GM12878 (cell line): ENCODE results near the gene TRAPPC12. TPM values are rescaled to one million over a fixed set of nuclear protein-coding genes. Genes with fewer than 3 reads are reported as not detected.

ENCODE experiments used
- ATAC-seq: fragments of 200-7000 bp; cut with Tn5 transposase; 3 replicates; pipeline ENCODE4 v1.9.1; 2020; ENCODE audit warnings: mild to moderate bottlenecking, moderate library complexity
- BruUV-seq: library from RNA; stranded (reverse); fragments of 400-500 nt; replicated peaks from 2 replicates; lab custom pipeline; 2021; lab: Mats Ljungman, UMichigan
- CTCF ChIA-PET: fragments of 300-600 bp; sonication (Branson Sonifier 250); formaldehyde crosslinking; extraction: SDS; loops from one replicate; lab custom pipeline; 2021; ENCODE audit warnings: inconsistent platforms; lab: Yijun Ruan, JAX
- POLR2A ChIA-PET: fragments of 350-600 bp; formaldehyde crosslinking; extraction: SDS; loops from one replicate; lab custom pipeline; 2021; ENCODE audit warnings: inconsistent platforms; lab: Charles Lee
- RAD21 ChIA-PET: fragments of 300-600 bp; sonication (Branson Sonifier 250); formaldehyde crosslinking; loops from one replicate; lab custom pipeline; 2023; ENCODE audit warnings: antibody characterized with exemption; ENCODE audit not compliant: unreplicated experiment; lab: Charles Lee
- SMC1A ChIA-PET: fragments of 300-600 bp; sonication (Branson Sonifier 250); formaldehyde crosslinking; loops from one replicate; lab custom pipeline; 2023; ENCODE audit not compliant: unreplicated experiment, uncharacterized antibody; lab: Charles Lee
- DNase-seq: peaks from one replicate; pipeline ENCODE4 v3.0.0-alpha.2; 2011; ENCODE audit warnings: low read depth, low spot score
- FAIRE-seq: peaks from 3 replicates; lab custom pipeline; 2011; peaks lifted over from hg19 to GRCh38; lab: Jason Lieb, UNC
- H2AFZ ChIP-seq: 2 replicates; pipeline ENCODE4 v1.6.0; 2011; ENCODE audit warnings: low read depth, low read length, control low read depth; ENCODE audit not compliant: control insufficient read depth
- H3K27ac ChIP-seq: 2 replicates; pipeline ENCODE4 v1.5.1; 2011; ENCODE audit warnings: control low read depth; ENCODE audit not compliant: control insufficient read depth, insufficient read depth
- H3K27me3 ChIP-seq, 2 experiments: replicated peaks in 1 of 2; 2 replicates each; pipeline versions ENCODE4 v1.6.0 to v1.6.1; 2011; ENCODE audit warnings: low read length in 1 of 2; ENCODE audit not compliant: control insufficient read depth in 2 of 2, insufficient read depth in 2 of 2
- H3K36me3 ChIP-seq, 2 experiments: 2 replicates each; pipeline ENCODE4 v1.5.1; 2011; ENCODE audit warnings: low read length in 1 of 2; ENCODE audit not compliant: control insufficient read depth in 2 of 2, insufficient read depth in 2 of 2
- H3K4me1 ChIP-seq: 2 replicates; pipeline ENCODE4 v1.6.1; 2011; ENCODE audit warnings: mild to moderate bottlenecking, low read length, moderate library complexity, mixed read lengths; ENCODE audit not compliant: control insufficient read depth, insufficient read depth
- H3K4me2 ChIP-seq: 2 replicates; pipeline ENCODE4 v1.6.0; 2011; ENCODE audit warnings: control low read depth; ENCODE audit not compliant: control insufficient read depth, insufficient read depth
- H3K4me3 ChIP-seq: fragments of 200-600 bp; sonication (generic); 2 replicates; pipeline ENCODE4 v1.5.1; 2016
- H3K79me2 ChIP-seq: 2 replicates; pipeline ENCODE4 v1.6.0; 2011; ENCODE audit warnings: low read length; ENCODE audit not compliant: control insufficient read depth, insufficient read depth
- H3K9ac ChIP-seq: 2 replicates; pipeline ENCODE4 v1.8.0; 2011; ENCODE audit warnings: low read length, control low read depth, mixed read lengths; ENCODE audit not compliant: control insufficient read depth, insufficient read depth
- H3K9me3 ChIP-seq: replicated peaks from 3 replicates; pipeline ENCODE4 v1.5.1; 2011; ENCODE audit warnings: mild to moderate bottlenecking, low read length; ENCODE audit not compliant: control insufficient read depth, insufficient read depth
- H4K20me1 ChIP-seq: 2 replicates; pipeline ENCODE4 v1.6.0; 2011; ENCODE audit not compliant: control insufficient read depth, insufficient read depth
- ATF2 ChIP-seq: IDR thresholded peaks from 2 replicates; pipeline ENCODE4 v1.6.1; 2012; ENCODE audit warnings: low read length, inconsistent platforms
- CHD1 ChIP-seq: IDR thresholded peaks from 2 replicates; pipeline ENCODE4 v1.6.1; 2012; ENCODE audit warnings: low read depth, low read length, improper control_type of control experiment
- CREM ChIP-seq: IDR thresholded peaks from 2 replicates; pipeline ENCODE4 v1.6.1; 2014; ENCODE audit warnings: antibody characterized with exemption, low read depth
- FOXM1 ChIP-seq: IDR thresholded peaks from 2 replicates; pipeline ENCODE4 v1.6.1; 2012; ENCODE audit warnings: low read depth, mild to moderate bottlenecking, inconsistent platforms, low read length, moderate library complexity
- JUNB ChIP-seq: IDR thresholded peaks from 2 replicates; pipeline ENCODE4 v1.6.1; 2016; ENCODE audit warnings: antibody characterized with exemption, mild to moderate bottlenecking
- KDM1A ChIP-seq: fragments of 200-600 bp; sonication (generic); IDR thresholded peaks from 2 replicates; pipeline ENCODE4 v1.6.1; 2016; ENCODE audit warnings: borderline replicate concordance
- MEF2A ChIP-seq: IDR thresholded peaks from 2 replicates; pipeline ENCODE4 v1.6.1; 2011; ENCODE audit warnings: low read depth, mild to moderate bottlenecking, low read length, moderate library complexity; ENCODE audit not compliant: insufficient read depth
- NFIC ChIP-seq: IDR thresholded peaks from 2 replicates; pipeline ENCODE4 v1.6.1; 2012; ENCODE audit warnings: low read depth, mild to moderate bottlenecking, inconsistent platforms, low read length, moderate library complexity
- NFXL1 ChIP-seq: fragments of 450-650 bp; IDR thresholded peaks from 2 replicates; pipeline ENCODE4 v1.6.1; 2017; ENCODE audit warnings: antibody characterized with exemption, mild to moderate bottlenecking, borderline replicate concordance
- RUNX3 ChIP-seq: IDR thresholded peaks from 2 replicates; pipeline ENCODE4 v1.6.1; 2012; ENCODE audit warnings: low read length, inconsistent platforms
- SMARCA5 ChIP-seq: fragments of 450-650 bp; IDR thresholded peaks from 2 replicates; pipeline ENCODE4 v1.6.1; 2017; ENCODE audit warnings: mild to moderate bottlenecking
- SUPT20H ChIP-seq: IDR thresholded peaks from 2 replicates; pipeline ENCODE4 v1.6.1; 2011; ENCODE audit warnings: low read depth, mild to moderate bottlenecking, low read length, moderate library complexity, borderline replicate concordance; ENCODE audit not compliant: control insufficient read depth
- TCF12 ChIP-seq: IDR thresholded peaks from 2 replicates; pipeline ENCODE4 v1.6.1; 2011; ENCODE audit warnings: low read depth, mild to moderate bottlenecking, low read length
- ZBTB11 ChIP-seq: fragments of 450-650 bp; formaldehyde crosslinking; IDR thresholded peaks from 2 replicates; pipeline ENCODE4 v1.5.0; 2022; ENCODE audit warnings: mild to moderate bottlenecking, missing genetic modification characterization
- WGBS: methylation state at CpG from one replicate; pipeline ENCODE4 v1.1.6; 2016; ENCODE audit warnings: low lambda C conversion rate; ENCODE audit not compliant: insufficient replicate concordance, insufficient coverage; ENCODE audit errors: missing lambda C conversion rate; 5-methylcytosine and 5-hydroxymethylcytosine counted together
- in situ Hi-C: fragments of 300-500 bp; cut with MboI; formaldehyde crosslinking; loops from 9 replicates; pipeline ENCODE4 v1.14.3; 2018; ENCODE audit warnings: mixed read lengths
- intact Hi-C: fragments of 100-400 bp; cut with micrococcal nuclease; formaldehyde crosslinking; loops from one replicate; pipeline ENCODE4 v1.14.2; 2022; ENCODE audit not compliant: unreplicated experiment
- polyA plus RNA-seq, 11 experiments: library from polyadenylated mRNA; depleted of rRNA in 4 of 11; unstranded in 6 of 11; stranded (reverse) in 5 of 11; fragments of >200 nt; fragmentation: Nextera tagmentation in 4 of 11; fragmentation: Illumina TruSeq in 1 of 11; extraction: Ambion mirVana in 4 of 11; extraction: Trizol in 1 of 11; gene quantifications; 1 replicate in 1 of 11; 2 replicates in 10 of 11; pipeline versions ENCODE4 v1.2.1 to v1.2.3, GENCODE V29; 2011 to 2016; ENCODE audit warnings: inconsistent platforms in 2 of 11, missing spikeins in 2 of 11, low read depth in 1 of 11
- total RNA-seq, 4 experiments: library from RNA; depleted of rRNA in 3 of 4; stranded (reverse); fragments of >200 nt in 3 of 4; fragmentation: Illumina TruSeq in 1 of 4; extraction: Trizol in 1 of 4; gene quantifications; 2 replicates each; pipeline versions ENCODE4 v1.2.1 to v1.2.3, GENCODE V29; 2013 to 2021

TRAPPC12 gene
- total and polyA plus RNA-seq, 10 of the 15 experiments (the other 5 are each of a cell fraction or from before 2014, with no cell fraction given): 8.6 to 77.1 (median 37.4) TPM

GRCh38 chr2:3427272-3427671 is 47.8 kb downstream of the TRAPPC12 start:
- Histone ChIP-seq H3K4me3 (no peak overlapping the region), H3K9ac (no peak overlapping the region), H3K27ac (peak overlapping the region; percentile 57), H2AFZ (no peak overlapping the region), H3K9me3 (no peaks in the 10 kb centered on the region; the same call in 2 of the 3 replicates), H3K79me2 (no peaks in the 10 kb centered on the region), H3K4me2 (no peak overlapping the region), H3K4me1 (peaks cover 12% of the 10 kb centered on the region), H4K20me1 (peaks cover 4% of the 10 kb centered on the region; the same call in 1 of the 2 replicates), H3K27me3 (no peaks in the 10 kb centered on the region), H3K36me3 (peaks cover 5 to 15% of the 10 kb centered on the region in 2 experiments)
- intact Hi-C loops (no loop called here), in situ Hi-C loops (no loop called here)
- RAD21 ChIA-PET: no interaction called here
- DNase-seq (peak; percentile 15), ATAC-seq (no peak; the same call in 2 of the 3 replicates), FAIRE-seq (peak; percentile 44)
- SMC1A ChIA-PET: interaction anchor here (0.6 to 1.8 kb wide), 4 partner anchors 15 to 456 kb away, joined by 3 to 6 read pairs (median 3); no protein-coding TSS in a partner anchor
- POLR2A ChIA-PET: no interaction called here
- BruUV-seq: no TSS peak
- WGBS: 12% methylated on average over 6 of the region's 6 CpGs
- CTCF ChIA-PET: interaction anchor here (1.0 to 2.6 kb wide), 2 partner anchors 33 to 224 kb away, joined by 3 to 12 read pairs; no protein-coding TSS in a partner anchor
- TF ChIP-seq NFIC (peak; percentile 66), ATF2 (0 out of 2 replicates have a peak, but pooled peaks have one; percentile 40), CHD1 (no peak), ZBTB11 (CRISPR knock-in tag) (no peak), JUNB (peak; percentile 54), KDM1A (no peak), MEF2A (0 out of 2 replicates have a peak, but pooled peaks have one; percentile 23), TCF12 (peak; percentile 68; the same call in 1 of the 2 replicates), CREM (0 out of 2 replicates have a peak, but pooled peaks have one; percentile 43), RUNX3 (peak; percentile 60; the same call in 1 of the 2 replicates), SMARCA5 (no peak), SUPT20H (no peak), FOXM1 (peak; percentile 77; the same call in 1 of the 2 replicates), NFXL1 (no peak)
